NCI-H345 (cell line): ENCODE results near the gene LIPN.

Experiments used
- DNase-seq: peaks from one replicate; lab custom pipeline; 2025; lab: John Stamatoyannopoulos, UW

LIPN gene

GRCh38 chr10:88783724-88784123, 23.9 kb downstream of the LIPN start:
- DNase-seq: no peak

DNA sequence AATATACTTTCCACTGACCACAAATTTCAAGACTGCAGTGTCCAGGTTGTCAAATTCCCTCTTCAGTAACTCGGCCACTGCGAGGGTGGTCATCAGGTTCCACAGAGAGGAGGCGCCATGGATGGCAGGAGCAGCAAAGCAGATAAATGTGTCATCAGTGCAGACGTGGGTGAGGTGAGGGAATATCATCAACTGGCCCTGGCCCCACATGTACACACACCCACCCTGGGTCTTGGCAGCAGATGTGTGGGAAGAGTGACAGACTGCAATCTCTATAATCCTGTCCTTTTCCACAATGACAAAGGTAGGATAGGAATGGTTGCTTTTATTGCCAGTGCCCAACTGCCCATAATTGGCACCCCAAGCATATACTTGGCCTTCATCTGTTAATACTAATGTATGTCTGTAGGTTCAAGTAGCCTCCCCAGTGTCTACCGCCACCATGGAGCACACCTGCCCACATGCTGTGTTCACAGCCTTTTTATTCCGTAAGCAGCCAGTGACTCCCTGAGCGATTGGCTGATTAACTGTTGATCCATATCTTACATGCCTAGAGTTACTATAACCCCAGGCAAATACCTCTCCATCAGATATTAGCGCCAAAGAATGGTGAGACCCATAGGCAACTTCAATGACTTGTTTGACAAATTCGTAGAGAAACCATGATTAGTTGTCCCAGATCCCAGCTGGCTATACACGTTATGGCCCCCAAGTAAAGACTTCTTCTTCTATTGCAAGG, 26.4 kb downstream of the LIPN start:
- DNase-seq: no peak

DNA sequence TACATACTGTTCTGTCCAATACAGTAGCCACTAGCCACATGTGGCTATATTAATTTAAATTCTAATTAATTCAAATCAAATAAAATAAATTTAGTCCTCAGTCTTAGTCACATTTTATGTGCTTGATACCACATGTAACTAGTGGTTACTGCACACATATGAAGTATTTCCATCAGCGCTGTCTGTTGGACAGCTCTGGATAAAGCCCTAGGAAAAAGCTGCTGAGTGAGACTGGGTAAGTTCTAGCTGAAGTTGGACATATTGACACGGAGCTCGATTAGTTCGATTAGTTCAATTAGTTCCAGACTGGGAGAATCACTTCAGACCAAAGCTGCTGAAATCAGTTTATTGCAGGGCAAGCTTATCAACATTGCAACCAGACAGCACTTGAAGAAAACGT, 27.6 kb downstream of the LIPN start:
- no peak for DNase-seq

DNA sequence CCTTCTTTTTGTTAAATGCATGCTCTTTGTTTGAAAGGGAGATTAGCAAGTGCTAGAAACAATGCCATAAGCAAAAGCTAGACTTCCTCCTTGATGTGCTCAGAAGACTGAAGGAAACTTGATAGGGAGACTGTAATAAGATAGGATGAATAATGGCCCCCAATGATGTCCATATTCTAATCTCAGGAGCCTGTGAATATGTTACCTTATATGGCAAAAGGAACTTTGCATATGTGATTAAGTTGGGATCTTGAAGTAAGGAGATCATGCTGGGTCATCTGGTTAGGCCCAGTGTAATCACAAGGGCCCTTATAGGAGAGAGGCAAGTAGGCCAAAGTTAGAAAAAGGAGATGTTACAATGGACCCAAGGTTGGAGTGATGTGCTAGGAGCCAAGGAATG, 29.1 kb downstream of the LIPN start:
- DNase-seq: no peak

GRCh38 chr10:88791924-88792323, 32.1 kb downstream of the LIPN start:
- DNase-seq: no peak

DNA sequence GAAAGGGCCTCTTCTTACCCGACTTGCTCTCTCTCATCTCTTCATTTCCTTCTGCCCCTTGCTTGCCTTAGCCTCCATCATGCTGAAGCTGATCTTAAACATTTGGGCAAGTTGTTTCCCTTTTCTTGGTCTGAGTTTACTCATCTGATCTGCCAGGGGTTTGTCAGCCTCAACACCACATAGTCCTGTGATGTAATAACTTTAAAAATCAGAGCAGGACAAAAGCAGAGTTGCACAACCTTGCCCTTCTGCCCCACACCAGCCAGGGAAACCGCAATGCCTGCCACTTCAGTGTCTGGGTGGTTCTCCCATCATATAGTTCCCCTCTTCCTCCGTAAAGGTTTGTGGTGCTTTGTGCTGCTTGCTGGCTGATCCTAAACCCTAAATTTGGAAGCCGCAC, 32.8 kb downstream of the LIPN start:
- no peak for DNase-seq

- DNase-seq: no peak
Measured at GRCh38 chr10:88793712-88794299, 34.0 kb downstream of the LIPN start.

GRCh38 chr10:88794731-88795130, 34.9 kb downstream of the LIPN start:
- no peak for DNase-seq

DNA sequence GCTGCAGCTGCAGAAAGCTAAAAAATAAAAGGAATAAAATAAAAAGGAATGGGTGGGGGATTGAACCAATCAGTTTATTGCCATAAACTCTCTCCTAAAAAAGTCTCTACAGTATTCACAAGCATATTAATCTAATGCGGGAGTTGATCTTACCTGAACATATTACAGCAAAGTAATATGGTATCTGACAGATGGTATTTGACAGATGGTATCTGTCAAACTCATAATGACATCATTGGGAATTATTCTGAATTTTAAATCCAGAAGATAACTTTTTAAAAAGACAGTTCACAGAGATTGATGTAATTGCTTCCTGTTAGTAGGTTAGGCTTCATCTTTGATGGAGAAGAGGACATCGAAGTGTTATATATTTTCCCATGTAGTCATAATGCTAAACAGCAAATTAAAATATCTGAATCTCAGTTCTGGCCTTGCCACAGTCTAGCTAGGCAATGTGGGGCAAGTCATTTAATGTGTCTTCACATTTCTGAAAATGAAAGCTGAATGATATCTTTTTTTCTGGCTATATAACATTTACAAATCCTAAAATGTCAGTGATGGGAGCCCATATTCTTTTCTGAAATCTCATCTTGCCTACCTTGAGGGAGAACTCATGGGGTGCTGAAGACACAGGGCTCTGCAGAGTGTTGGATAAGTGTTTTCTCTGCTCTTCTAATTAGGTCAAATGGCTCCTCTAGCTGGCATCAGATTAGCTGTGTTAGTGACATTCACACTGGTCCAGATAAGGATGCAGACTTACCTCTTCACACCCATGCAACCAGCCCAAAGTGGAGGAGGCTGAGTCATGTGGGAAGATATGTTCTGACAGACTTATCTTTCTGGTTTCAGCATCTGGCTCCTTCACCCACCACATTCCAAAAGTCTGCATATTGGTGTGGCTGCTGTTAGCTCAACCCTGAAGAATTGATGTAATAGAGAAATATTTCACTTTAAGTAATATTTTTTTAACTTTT, 40.6 kb downstream of the LIPN start:
- DNase-seq: no peak

DNA sequence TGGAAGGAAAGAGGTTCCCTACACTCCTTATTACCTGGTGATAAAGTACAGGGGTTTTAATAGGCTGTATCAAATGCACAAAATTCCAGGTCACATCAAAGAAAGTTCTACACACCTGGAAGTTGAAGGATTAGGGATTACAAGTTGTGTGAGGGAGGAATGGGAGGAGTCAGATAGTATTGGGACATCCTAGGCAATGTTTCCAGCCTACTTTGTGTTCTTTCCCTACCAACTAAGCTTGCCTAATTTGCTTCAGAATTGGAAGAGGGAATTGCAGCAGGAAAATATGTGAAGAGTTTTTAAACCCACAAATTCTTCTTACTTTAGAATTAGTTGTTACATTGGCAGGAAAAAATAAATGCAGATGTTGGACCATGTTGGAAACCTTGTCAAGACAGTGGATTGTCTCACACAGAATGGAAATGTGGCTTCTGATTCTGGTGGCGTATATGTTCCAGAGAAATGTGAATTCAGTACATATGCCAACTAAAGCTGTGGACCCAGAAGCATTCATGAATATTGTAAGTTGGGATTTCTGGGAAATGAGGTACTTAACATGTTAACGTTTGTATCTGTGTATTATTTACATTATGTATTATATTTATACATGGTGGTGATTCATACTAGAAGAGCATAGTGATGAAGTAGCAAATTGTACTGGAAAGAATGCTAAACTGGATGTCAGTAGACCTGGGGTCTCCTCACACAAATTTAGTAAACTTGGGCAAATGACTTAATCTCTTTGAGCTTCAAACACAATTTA, 42.9 kb downstream of the LIPN start, which contains the start of gene LIPM:
Gene LIPM, plus strand, starts transcription at position 208 of the 763 bp plus-strand sequence. Its CDS starts 167 bp downstream, at position 375.
- DNase-seq: no peak

DNA sequence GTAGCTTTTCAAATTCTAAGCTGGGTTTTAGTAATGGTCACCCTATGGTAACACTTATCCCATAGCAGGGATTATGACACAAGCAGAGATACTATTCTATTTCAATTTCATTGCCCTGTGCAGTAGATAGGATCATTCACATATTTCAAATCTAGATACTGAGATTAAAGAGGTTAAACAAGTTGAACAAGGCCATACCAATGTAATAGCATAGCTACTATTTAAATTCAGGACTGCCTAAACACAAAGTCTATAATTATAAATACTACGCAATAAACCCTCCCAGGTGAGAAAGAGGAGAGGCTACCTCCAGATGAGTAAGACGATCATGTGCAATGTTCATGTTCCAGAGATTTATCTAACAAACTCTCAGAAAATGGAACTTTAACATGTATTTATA, 43.8 kb downstream of the LIPN start:
- DNase-seq: no peak

GRCh38 chr10:88804083-88804812, 44.4 kb downstream of the LIPN start:
- no peak for DNase-seq

DNA sequence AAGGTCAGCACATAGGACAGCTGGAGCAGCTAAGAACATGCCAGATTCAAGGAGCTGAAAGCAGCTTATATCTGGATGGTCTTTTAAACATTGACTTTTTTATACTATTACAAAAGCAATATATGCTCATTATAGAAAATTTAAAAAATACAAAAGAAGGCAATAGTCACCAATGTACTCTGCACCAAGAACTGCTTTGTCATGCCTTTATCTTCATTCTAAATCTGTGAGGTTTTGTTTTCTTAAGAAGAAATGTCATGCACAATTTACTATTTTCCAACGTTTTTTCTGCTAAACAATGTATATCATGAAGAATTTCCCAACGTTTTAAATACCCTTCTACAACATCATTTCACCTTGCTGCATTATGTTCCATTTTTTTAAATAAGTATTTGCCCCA, 45.5 kb downstream of the LIPN start:
- no peak for DNase-seq

DNA sequence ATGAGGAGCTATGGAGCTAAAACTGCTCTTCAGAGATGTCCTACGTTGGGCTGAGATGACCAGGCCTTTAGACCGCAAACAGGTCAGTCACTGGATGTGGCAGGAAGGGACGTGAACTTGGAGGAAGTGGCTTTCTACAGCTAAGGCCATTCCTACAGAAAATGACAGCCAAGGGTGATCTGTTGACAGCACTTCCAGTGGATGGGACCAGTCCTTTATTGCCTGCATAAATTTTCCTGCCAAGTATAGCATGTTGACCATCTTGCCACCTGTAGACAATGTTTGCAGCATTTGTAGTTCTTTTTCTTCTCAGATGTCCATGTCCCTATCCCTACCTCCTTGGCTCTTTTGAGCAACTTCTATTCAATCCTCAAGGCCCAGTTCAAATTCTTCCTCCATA, 46.1 kb downstream of the LIPN start:
- DNase-seq: no peak

DNA sequence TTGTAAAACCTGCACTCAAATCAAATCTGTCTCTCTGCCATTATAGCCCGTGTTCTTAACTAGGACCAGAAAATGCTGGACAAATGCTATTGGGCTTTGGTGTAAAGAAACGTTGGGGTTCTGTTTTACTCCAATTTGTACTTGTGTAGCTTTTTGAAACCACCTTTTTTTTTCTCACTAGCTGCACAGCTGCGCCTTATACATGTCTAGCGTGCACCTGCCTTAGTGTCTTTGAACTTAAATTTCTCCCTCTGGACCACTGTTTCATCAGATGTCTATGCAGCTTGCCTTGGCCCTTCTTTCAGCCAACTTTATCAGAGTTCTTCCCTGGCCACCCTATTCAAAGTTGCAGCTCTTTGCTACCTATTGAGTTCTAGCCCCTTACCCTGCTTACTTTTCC, 49.8 kb downstream of the LIPN start:
- DNase-seq: no peak

DNA sequence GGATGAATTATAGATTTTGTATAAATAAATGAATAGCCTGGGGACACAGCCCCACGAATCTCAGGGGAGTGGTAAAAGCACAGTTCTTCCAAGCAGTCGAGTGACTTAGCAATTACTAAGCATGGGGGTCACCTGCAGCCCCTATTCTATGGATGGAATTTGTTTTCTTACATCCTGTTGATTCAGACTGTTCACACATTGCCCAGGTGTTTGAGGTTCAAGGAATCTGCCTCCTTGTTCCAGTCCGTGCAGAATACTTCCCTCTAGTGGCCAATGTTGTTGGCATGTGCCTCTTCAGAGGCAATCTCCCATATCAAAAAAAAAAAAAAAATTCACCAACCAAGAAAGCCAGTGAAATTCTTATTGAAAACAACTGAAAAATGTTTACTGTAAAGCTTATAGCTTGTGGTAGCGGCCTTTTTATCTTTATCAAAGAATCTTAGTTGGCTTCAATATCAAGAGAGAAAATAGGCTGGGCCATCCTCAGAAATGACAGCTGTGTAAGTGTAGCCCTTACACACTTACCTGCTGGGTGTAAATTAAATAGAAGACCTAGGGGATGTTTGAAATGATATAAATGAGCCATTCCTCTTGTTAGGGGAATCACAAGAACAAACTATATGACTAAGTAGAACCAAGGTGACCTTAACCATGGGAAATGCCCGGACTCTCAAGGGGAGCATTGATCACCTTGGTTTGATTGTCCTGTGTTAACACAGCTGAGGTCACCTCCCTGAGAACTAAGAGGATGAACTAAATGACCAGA, 50.6 kb downstream of the LIPN start:
- peak; percentile 52 for DNase-seq

- DNase-seq: no peak
Measured at GRCh38 chr10:88813200-88813599, 53.4 kb downstream of the LIPN start.

- DNase-seq: no peak
Measured at GRCh38 chr10:88819290-88819689, 59.5 kb downstream of the LIPN start.

DNA sequence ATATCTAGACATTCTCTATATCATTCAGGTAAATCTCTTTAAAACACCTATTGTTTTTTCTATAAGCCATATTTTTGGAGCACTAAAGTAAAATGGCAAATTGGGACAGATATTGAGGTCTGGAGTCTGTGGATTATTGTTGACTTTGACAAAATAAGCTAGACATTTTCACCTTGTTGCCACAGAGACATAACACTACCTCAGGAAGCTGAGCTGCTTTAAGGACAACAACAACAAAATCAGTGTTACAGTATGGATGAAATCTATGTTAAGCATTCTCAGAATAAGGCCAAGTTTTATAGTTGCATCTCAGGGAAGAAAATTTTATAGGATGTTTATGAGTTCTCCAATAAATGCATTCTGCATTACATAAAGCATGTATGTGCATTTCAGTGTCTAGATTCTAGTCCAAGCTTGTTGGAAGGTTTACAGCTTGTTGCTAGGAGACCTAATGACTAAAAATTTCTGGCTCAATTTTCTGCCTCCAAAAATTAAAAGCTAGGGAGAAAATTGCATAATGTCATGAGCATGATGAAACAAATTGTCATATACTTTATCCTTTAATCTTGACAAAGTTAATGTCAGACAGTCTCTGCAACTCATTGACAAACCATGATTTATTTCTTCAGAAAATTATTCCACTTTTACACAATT, 61.1 kb downstream of the LIPN start:
- no peak for DNase-seq

DNA sequence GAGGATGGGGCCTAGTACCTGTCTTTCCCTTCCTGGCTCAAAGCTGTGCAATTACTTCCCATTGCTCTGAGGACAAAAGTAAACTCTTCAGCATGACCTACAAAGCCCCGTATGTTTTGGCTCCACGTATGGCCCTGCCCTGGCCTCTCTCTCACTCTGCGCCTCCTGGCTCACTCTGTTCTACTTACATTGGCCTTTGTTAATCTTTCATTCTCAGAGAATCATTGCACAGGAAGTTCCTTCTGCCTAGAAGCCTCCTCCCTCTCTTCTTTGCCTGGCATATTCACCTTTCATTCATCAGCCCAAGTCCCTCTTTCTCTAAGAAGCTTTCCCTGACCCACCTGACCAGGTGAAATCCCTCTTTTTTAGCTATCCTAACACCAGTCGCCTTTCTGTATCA, 66.6 kb downstream of the LIPN start:
- no peak for DNase-seq
